K562 (cell line): ENCODE measurements around the gene PIAS3. TPM values are rescaled to one million over a fixed set of nuclear protein-coding genes. Genes with fewer than 3 reads are reported as not detected.

Source experiments
- ATF1 ChIP-seq, 2 experiments: fragments of 450-650 bp in 1 of 2; IDR thresholded peaks; 2 replicates each; pipeline ENCODE4 v1.6.1; 2016; ENCODE audit warnings: missing compliant biosample characterization in 1 of 2, missing genetic modification characterization in 1 of 2
- BCOR ChIP-seq: fragments of 450-650 bp; IDR thresholded peaks from 2 replicates; pipeline ENCODE4 v1.6.1; 2016
- ETS2 ChIP-seq: IDR thresholded peaks from 2 replicates; pipeline ENCODE4 v1.6.1; 2016; ENCODE audit warnings: borderline replicate concordance, missing genetic modification characterization, mild to moderate bottlenecking, moderate library complexity, missing compliant biosample characterization; ENCODE audit not compliant: poor library complexity, severe bottlenecking
- ILF3 ChIP-seq: fragments of 450-650 bp; IDR thresholded peaks from 2 replicates; pipeline ENCODE4 v1.6.1; 2018; ENCODE audit warnings: antibody characterized with exemption, mild to moderate bottlenecking, moderate library complexity, borderline replicate concordance
- MNT ChIP-seq, 2 experiments: fragments of 450-650 bp; conservative IDR thresholded peaks; 2 replicates each; pipeline ENCODE4 v1.6.1; 2017; ENCODE audit warnings: mild to moderate bottlenecking in 2 of 2, moderate library complexity in 2 of 2
- NRF1 ChIP-seq, 2 experiments: fragments of 450-650 bp; IDR thresholded peaks in 1 of 2; conservative IDR thresholded peaks in 1 of 2; 2 replicates each; pipeline ENCODE4 v1.6.1; 2014; ENCODE audit warnings: mild to moderate bottlenecking in 2 of 2
- RBM22 ChIP-seq: fragments of 200-400 bp; formaldehyde crosslinking; IDR thresholded peaks from 2 replicates; pipeline ENCODE4 v1.6.1; 2018; ENCODE audit warnings: low read length, low read depth; ENCODE audit not compliant: poor library complexity, severe bottlenecking
- THRB ChIP-seq: fragments of 450-650 bp; formaldehyde crosslinking; conservative IDR thresholded peaks from 2 replicates; pipeline ENCODE4 v1.4.0; 2022; ENCODE audit warnings: mild to moderate bottlenecking, missing genetic modification characterization
- ZBTB40 ChIP-seq, 2 experiments: fragments of 450-650 bp in 1 of 2; sonication (generic) in 1 of 2; formaldehyde crosslinking in 1 of 2; IDR thresholded peaks; 2 replicates each; pipeline versions ENCODE4 v1.7.1 to v1.9.0; 2016 to 2022; ENCODE audit warnings: inconsistent platforms in 1 of 2, mild to moderate bottlenecking in 1 of 2, missing genetic modification reagents in 1 of 2
- ZNF639 ChIP-seq, 2 experiments: fragments of 200-800 bp in 1 of 2; sonication (Bioruptor generic) in 1 of 2; sonication (generic) in 1 of 2; formaldehyde crosslinking in 1 of 2; IDR thresholded peaks in 1 of 2; conservative IDR thresholded peaks in 1 of 2; 2 replicates each; pipeline versions ENCODE4 v1.5.0 to v1.6.1; 2016 to 2020; ENCODE audit warnings: missing compliant biosample characterization in 1 of 2, missing genetic modification characterization in 1 of 2, missing genetic modification reagents in 1 of 2
- polyA plus RNA-seq, 8 experiments: library from polyadenylated mRNA; depleted of rRNA in 4 of 8; stranded (reverse) in 5 of 8; unstranded in 3 of 8; fragments of >200 nt; fragmentation: Nextera tagmentation in 2 of 8; fragmentation: Illumina TruSeq in 1 of 8; extraction: Ambion mirVana in 2 of 8; extraction: Trizol in 1 of 8; gene quantifications; 2 replicates each; pipeline versions ENCODE4 v1.2.1 to v1.2.3, GENCODE V29; 2011 to 2014; ENCODE audit warnings: inconsistent platforms in 1 of 8, missing spikeins in 1 of 8
- total RNA-seq, 7 experiments: library from RNA; depleted of rRNA in 6 of 7; stranded (reverse); fragments of >200 nt in 6 of 7; fragmentation: Illumina TruSeq in 2 of 7; extraction: Trizol in 2 of 7; gene quantifications; 2 replicates each; pipeline versions ENCODE4 v1.2.1 to v1.2.3, GENCODE V29; 2011 to 2021; ENCODE audit warnings: low replicate concordance in 1 of 7

The PIAS3 gene
- total and polyA plus RNA-seq, 9 of the 15 experiments (the other 6 are each of a cell fraction or from before 2014, with no cell fraction given), result 1.1 to 25.6 (median 7.9) TPM

GRCh38 chr1:145823565-145824498 is 35.0 kb downstream of the PIAS3 start, which contains the start of the genes POLR3C and RNF115 (continued):
- TF ChIP-seq ZBTB40 (IDR thresholded peaks at IDR 0.05), result peak; percentile 82
- no peak for TF ChIP-seq ZBTB40 (CRISPR knock-in tag; IDR thresholded peaks at IDR 0.05)
- no peak for TF ChIP-seq RBM22
- peak; percentile 23; the same call in 1 of the 2 replicates for TF ChIP-seq BCOR
- peak; percentile 70 to 77 for TF ChIP-seq NRF1 (conservative IDR thresholded peaks at IDR 0.05 in 1 of 2, IDR thresholded peaks at IDR 0.05 in 1 of 2)
- TF ChIP-seq THRB (CRISPR knock-in tag), result no peak
- no peak for TF ChIP-seq ETS2 (tag)
- TF ChIP-seq ILF3, result no peak; the same call in 1 of the 2 replicates
- TF ChIP-seq ZNF639 (CRISPR knock-in tag; conservative IDR thresholded peaks at IDR 0.05 in 1 of 2, IDR thresholded peaks at IDR 0.05 in 1 of 2), result peak in 1 of 2 experiments; percentile 87; a peak in 2 of 4 replicates
- no peak for TF ChIP-seq ATF1 (CRISPR knock-in tag; IDR thresholded peaks at IDR 0.05)
- peak; percentile 72 for TF ChIP-seq ATF1 (tag; IDR thresholded peaks at IDR 0.05)
- peak; percentile 88 to 91 for TF ChIP-seq MNT (conservative IDR thresholded peaks at IDR 0.05)
